ENCODE data around the gene NSG2.

DNA sequence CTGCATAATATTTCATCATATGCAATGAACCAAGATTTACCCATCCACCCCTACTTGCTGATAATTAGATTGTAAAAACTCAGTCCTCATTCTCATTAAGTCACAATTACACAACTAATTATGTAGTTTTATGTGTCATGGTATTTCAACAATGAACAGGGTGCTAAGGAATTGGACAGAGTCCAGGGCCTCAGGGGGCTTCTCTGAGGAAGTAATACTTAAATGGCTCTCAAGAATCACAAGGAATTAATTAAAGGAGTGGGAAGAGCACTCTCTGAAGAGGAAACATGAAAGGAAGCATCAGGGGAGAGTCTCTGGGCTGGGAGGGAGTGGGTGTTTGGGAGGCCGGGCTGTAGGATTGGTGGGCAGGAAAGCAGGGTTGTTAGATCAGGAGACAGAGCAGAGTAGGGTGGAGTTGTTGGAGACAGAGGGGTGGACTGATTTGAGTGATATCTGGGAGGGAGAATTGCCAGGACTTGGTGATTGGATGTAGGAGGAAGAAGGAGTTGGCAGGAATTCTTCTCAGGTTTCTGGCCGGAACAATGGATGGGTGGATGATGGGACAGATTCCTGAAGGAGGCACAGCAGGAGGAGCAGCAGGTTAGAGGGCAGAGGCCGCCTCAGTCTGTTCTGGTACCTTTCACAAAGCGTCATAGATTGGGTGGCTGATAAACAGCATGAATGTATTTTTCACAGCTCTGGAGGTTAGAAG is 23.0 kb upstream of the NSG2 start:
- TF ChIP-seq, protein P1, sequence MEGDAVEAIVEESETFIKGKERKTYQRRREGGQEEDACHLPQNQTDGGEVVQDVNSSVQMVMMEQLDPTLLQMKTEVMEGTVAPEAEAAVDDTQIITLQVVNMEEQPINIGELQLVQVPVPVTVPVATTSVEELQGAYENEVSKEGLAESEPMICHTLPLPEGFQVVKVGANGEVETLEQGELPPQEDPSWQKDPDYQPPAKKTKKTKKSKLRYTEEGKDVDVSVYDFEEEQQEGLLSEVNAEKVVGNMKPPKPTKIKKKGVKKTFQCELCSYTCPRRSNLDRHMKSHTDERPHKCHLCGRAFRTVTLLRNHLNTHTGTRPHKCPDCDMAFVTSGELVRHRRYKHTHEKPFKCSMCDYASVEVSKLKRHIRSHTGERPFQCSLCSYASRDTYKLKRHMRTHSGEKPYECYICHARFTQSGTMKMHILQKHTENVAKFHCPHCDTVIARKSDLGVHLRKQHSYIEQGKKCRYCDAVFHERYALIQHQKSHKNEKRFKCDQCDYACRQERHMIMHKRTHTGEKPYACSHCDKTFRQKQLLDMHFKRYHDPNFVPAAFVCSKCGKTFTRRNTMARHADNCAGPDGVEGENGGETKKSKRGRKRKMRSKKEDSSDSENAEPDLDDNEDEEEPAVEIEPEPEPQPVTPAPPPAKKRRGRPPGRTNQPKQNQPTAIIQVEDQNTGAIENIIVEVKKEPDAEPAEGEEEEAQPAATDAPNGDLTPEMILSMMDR (IDR thresholded peaks at IDR 0.05 in 4 of 5, conservative IDR thresholded peaks at IDR 0.05 in 1 of 5), result no peak
- TF ChIP-seq POLR2A (IDR thresholded peaks at IDR 0.05), result no peak
